Measurements from ENCODE around the gene PDCD1LG2. TPM values are rescaled to one million over a fixed set of nuclear protein-coding genes. Genes with fewer than 3 reads are reported as not detected.

Gene PDCD1LG2
- total RNA-seq, 1 donor = 10.9 TPM

DNA sequence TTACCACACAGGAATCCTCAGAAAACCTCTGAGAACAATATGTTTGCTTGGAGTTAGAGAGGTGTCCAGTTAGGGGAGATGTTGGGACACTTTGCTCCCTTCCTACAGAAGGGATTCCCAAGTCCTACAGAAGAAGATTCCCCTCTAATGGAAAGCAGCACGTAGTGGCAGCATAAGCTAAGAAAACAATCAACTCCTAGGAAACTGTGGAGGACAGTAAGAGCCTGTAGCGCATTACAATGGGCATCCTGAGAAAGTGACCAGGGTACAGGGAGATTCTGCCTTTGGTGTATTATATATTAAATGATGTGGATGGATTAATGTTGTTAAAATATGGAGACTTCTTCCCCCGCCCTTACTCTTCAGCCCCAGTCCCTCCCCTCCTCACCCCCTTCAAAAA lies 104.7 kb downstream of the PDCD1LG2 start:
- no peak overlapping the region for H3K4me3 ChIP-seq (ENCODE audit: low read depth, low read length)
- TF ChIP-seq, protein P1, sequence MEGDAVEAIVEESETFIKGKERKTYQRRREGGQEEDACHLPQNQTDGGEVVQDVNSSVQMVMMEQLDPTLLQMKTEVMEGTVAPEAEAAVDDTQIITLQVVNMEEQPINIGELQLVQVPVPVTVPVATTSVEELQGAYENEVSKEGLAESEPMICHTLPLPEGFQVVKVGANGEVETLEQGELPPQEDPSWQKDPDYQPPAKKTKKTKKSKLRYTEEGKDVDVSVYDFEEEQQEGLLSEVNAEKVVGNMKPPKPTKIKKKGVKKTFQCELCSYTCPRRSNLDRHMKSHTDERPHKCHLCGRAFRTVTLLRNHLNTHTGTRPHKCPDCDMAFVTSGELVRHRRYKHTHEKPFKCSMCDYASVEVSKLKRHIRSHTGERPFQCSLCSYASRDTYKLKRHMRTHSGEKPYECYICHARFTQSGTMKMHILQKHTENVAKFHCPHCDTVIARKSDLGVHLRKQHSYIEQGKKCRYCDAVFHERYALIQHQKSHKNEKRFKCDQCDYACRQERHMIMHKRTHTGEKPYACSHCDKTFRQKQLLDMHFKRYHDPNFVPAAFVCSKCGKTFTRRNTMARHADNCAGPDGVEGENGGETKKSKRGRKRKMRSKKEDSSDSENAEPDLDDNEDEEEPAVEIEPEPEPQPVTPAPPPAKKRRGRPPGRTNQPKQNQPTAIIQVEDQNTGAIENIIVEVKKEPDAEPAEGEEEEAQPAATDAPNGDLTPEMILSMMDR (IDR thresholded peaks at IDR 0.05; ENCODE audit: insufficient read depth, low read length) = no peak
- DNase-seq (ENCODE audit: low read depth) = no peak

DNA sequence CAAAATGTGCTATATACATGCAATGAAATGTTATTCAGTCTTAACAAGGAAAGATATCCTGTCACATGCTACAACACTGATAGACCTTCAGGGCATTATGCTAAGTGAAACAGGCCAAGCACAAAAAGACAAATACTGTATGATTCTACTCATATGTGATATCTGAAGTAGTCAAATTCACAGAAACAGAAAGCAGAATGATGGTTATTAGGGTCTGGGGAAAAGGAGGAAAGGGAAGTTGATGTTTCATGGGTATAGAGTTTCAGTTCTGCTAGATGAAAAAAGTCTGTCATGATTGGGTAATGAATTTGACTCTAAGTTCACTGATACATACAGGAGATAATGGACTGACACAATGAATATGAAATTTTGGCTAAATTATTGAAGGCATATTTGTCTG lies 107.4 kb downstream of the PDCD1LG2 start:
- no peak overlapping the region for H3K4me3 ChIP-seq (ENCODE audit: low read depth, low read length)
- TF ChIP-seq, protein P1 (IDR thresholded peaks at IDR 0.05; ENCODE audit: insufficient read depth, low read length) = no peak
- DNase-seq (ENCODE audit: low read depth) = no peak

DNA sequence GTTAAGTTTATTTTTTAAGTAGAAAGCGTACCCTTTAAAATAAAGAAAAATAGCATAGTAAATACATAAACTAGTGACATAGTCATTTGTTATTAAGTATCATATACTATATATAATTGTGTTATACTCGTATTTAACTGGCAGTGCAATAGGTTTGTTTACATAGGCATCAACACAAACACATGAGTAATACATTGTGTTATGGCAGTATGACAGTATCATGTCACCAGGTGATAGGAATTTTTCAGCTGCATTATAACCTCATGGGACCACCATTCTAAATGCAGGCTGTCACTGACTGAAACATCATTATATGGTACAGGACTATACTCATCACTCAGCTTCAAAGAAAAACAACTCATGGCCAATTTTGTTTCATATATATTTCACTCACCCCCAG lies 110.2 kb downstream of the PDCD1LG2 start:
- DNase-seq (ENCODE audit: low read depth) = no peak
- no peak overlapping the region for H3K4me3 ChIP-seq (ENCODE audit: low read depth, low read length)
- TF ChIP-seq, protein P1 (IDR thresholded peaks at IDR 0.05; ENCODE audit: insufficient read depth, low read length) = no peak

Other genes starting within 250 kb of the PDCD1LG2 start
- not detected in 2 replicates for gene RLN2, start 205.8 kb upstream of the PDCD1LG2 start, total RNA-seq (ENCODE audit: low replicate concordance)
- gene RLN1, start 170.7 kb upstream of the PDCD1LG2 start, total RNA-seq (ENCODE audit: low replicate concordance) = 0.18 TPM in 1 of 2 replicates, not detected in the other
- 6.5 and 25.8 TPM in 2 replicates for gene PLGRKT, start 72.6 kb upstream of the PDCD1LG2 start, total RNA-seq (ENCODE audit: low replicate concordance)
- gene CD274, start 60.0 kb upstream of the PDCD1LG2 start, total RNA-seq (ENCODE audit: low replicate concordance) = 0.33 and 1.1 TPM in 2 replicates
- gene RIC1, start 118.6 kb downstream of the PDCD1LG2 start, total RNA-seq (ENCODE audit: low replicate concordance) = 28.8 and 37.8 TPM in 2 replicates